OCI-LY7 (cell line): ENCODE measurements around the gene FREY1. TPM values are rescaled to one million over a fixed set of nuclear protein-coding genes. Genes with fewer than 3 reads are reported as not detected.

Experiments
- BruUV-seq: library from RNA; stranded (reverse); fragments of 400-500 nt; replicated peaks from 2 replicates; lab custom pipeline; 2021; lab: Mats Ljungman, UMichigan
- CTCF ChIA-PET: fragments of 300-600 bp; sonication (Branson Sonifier 250); formaldehyde crosslinking; loops from one replicate; lab custom pipeline; 2022; ENCODE audit warnings: antibody characterized with exemption; ENCODE audit not compliant: unreplicated experiment; lab: Charles Lee
- POLR2A ChIA-PET: fragments of 300-600 bp; sonication (Branson Sonifier 250); formaldehyde crosslinking; loops from one replicate; lab custom pipeline; 2022; ENCODE audit warnings: antibody characterized with exemption; lab: Charles Lee
- DNase-seq: peaks from one replicate; pipeline ENCODE4 v3.0.0-alpha.2; 2015; ENCODE audit warnings: low spot score
- H2AFZ ChIP-seq: fragments of 200-600 bp; sonication (generic), shearing (Covaris generic); 2 replicates; pipeline ENCODE4 v1.6.1; 2014; ENCODE audit warnings: mild to moderate bottlenecking, antibody characterized with exemption, low read length, moderate library complexity
- H3K27ac ChIP-seq: fragments of 200-600 bp; sonication (generic); 2 replicates; pipeline ENCODE4 v1.5.1; 2014; ENCODE audit warnings: mixed run types, low read depth, mild to moderate bottlenecking, moderate library complexity, low read length, inconsistent platforms; ENCODE audit not compliant: poor library complexity, severe bottlenecking
- H3K36me3 ChIP-seq: fragments of 200-600 bp; sonication (generic); 2 replicates; pipeline ENCODE4 v1.6.1; 2014; ENCODE audit warnings: mild to moderate bottlenecking, antibody characterized with exemption, low read length, moderate library complexity, mixed read lengths; ENCODE audit not compliant: insufficient read depth
- H3K4me1 ChIP-seq: fragments of 200-600 bp; sonication (generic); 2 replicates; pipeline ENCODE4 v1.5.1; 2014; ENCODE audit warnings: mild to moderate bottlenecking, low read length; ENCODE audit not compliant: insufficient read depth, poor library complexity, severe bottlenecking
- H3K4me2 ChIP-seq: fragments of 200-600 bp; sonication (generic); 2 replicates; pipeline ENCODE4 v1.6.1; 2014; ENCODE audit warnings: mild to moderate bottlenecking, low read length
- H3K4me3 ChIP-seq: fragments of 200-600 bp; sonication (generic); 2 replicates; pipeline ENCODE4 v1.5.1; 2014; ENCODE audit warnings: mild to moderate bottlenecking, low read depth, low read length; ENCODE audit not compliant: poor library complexity, severe bottlenecking
- H3K79me2 ChIP-seq: fragments of 200-600 bp; sonication (generic); 2 replicates; pipeline ENCODE4 v1.6.1; 2016; ENCODE audit warnings: low read depth, mild to moderate bottlenecking, low read length, moderate library complexity, mixed read lengths; ENCODE audit not compliant: insufficient read depth
- H3K9me2 ChIP-seq: fragments of 200-600 bp; sonication (generic); 2 replicates; pipeline ENCODE4 v1.6.1; 2016; ENCODE audit warnings: mild to moderate bottlenecking, low read length, mixed read lengths; ENCODE audit not compliant: insufficient read depth
- H3K9me3 ChIP-seq: fragments of 200-600 bp; sonication (generic); 2 replicates; pipeline ENCODE4 v1.6.1; 2014; ENCODE audit warnings: mild to moderate bottlenecking, mixed run types, low read length, mixed read lengths
- H4K20me1 ChIP-seq: fragments of 200-600 bp; sonication (generic); 2 replicates; pipeline ENCODE4 v1.6.1; 2014; ENCODE audit warnings: mild to moderate bottlenecking, antibody characterized with exemption, low read length, moderate library complexity, mixed read lengths; ENCODE audit not compliant: insufficient read depth
- EZH2phosphoT487 ChIP-seq: fragments of 200-600 bp; sonication (generic); IDR thresholded peaks from 2 replicates; pipeline ENCODE4 v1.6.1; 2018; ENCODE audit warnings: low read depth, borderline replicate concordance, mild to moderate bottlenecking, mixed run types, antibody characterized with exemption, low read length, moderate library complexity, mixed read lengths
- intact Hi-C: fragments of 100-400 bp; cut with micrococcal nuclease; formaldehyde crosslinking; loops from one replicate; pipeline ENCODE4 v1.10.0; 2022; ENCODE audit not compliant: unreplicated experiment
- total RNA-seq, 2 experiments: library from RNA; depleted of rRNA in 1 of 2; stranded (reverse); fragments of >200 nt in 1 of 2; shearing (Covaris generic) in 1 of 2; gene quantifications; 2 replicates each; pipeline ENCODE4 v1.2.3, GENCODE V29; 2014 to 2022
- TF ChIP-seq, protein P1 (sequence below): fragments of 200-600 bp; sonication (generic); conservative IDR thresholded peaks from 2 replicates; pipeline ENCODE4 v1.5.1; 2014; ENCODE audit warnings: mild to moderate bottlenecking, antibody characterized with exemption, low read length, moderate library complexity, mixed read lengths

Gene FREY1
- total RNA-seq, 2 experiments from 2014 or later, result 3.3 to 3.7 TPM

DNA sequence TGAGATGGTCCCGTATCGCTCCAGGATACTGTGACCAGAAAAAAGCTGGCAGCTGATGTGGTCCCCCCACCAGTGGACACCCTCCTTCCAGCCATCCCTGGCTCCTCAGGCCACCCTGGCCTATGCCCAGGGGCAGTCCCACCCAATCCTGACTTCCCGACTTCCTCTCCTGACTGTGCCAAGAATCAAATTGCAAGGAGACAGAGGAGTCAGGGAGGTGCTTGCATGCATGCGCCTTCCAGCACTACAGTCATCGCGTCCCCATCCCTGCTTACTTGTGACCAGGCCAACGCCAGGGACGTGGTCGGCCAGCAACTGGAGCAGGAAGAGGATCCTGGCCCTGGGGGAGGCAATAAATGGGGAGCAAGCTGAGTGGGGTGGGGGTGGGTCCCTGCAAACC lies 3.6 kb upstream of the FREY1 start:
- Histone ChIP-seq H3K79me2 (no peaks in the 10 kb centered on the region), H3K36me3 (peaks cover 57% of the 10 kb centered on the region), H3K4me1 (no peaks in the 10 kb centered on the region), H2AFZ (no peak overlapping the region), H3K9me3 (no peaks in the 10 kb centered on the region), H3K9me2 (no peaks in the 10 kb centered on the region), H3K4me3 (no peak overlapping the region), H3K27ac (no peak overlapping the region), H3K4me2 (no peak overlapping the region), H4K20me1 (no peaks in the 10 kb centered on the region)
- POLR2A ChIA-PET, result no interaction called here
- TF ChIP-seq, protein P1, sequence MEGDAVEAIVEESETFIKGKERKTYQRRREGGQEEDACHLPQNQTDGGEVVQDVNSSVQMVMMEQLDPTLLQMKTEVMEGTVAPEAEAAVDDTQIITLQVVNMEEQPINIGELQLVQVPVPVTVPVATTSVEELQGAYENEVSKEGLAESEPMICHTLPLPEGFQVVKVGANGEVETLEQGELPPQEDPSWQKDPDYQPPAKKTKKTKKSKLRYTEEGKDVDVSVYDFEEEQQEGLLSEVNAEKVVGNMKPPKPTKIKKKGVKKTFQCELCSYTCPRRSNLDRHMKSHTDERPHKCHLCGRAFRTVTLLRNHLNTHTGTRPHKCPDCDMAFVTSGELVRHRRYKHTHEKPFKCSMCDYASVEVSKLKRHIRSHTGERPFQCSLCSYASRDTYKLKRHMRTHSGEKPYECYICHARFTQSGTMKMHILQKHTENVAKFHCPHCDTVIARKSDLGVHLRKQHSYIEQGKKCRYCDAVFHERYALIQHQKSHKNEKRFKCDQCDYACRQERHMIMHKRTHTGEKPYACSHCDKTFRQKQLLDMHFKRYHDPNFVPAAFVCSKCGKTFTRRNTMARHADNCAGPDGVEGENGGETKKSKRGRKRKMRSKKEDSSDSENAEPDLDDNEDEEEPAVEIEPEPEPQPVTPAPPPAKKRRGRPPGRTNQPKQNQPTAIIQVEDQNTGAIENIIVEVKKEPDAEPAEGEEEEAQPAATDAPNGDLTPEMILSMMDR, result no peak
- TF ChIP-seq EZH2phosphoT487, result no peak
- DNase-seq, result no peak
- no TSS peak for BruUV-seq
- CTCF ChIA-PET, result no interaction called here
- intact Hi-C loops, result no loop called here

DNA sequence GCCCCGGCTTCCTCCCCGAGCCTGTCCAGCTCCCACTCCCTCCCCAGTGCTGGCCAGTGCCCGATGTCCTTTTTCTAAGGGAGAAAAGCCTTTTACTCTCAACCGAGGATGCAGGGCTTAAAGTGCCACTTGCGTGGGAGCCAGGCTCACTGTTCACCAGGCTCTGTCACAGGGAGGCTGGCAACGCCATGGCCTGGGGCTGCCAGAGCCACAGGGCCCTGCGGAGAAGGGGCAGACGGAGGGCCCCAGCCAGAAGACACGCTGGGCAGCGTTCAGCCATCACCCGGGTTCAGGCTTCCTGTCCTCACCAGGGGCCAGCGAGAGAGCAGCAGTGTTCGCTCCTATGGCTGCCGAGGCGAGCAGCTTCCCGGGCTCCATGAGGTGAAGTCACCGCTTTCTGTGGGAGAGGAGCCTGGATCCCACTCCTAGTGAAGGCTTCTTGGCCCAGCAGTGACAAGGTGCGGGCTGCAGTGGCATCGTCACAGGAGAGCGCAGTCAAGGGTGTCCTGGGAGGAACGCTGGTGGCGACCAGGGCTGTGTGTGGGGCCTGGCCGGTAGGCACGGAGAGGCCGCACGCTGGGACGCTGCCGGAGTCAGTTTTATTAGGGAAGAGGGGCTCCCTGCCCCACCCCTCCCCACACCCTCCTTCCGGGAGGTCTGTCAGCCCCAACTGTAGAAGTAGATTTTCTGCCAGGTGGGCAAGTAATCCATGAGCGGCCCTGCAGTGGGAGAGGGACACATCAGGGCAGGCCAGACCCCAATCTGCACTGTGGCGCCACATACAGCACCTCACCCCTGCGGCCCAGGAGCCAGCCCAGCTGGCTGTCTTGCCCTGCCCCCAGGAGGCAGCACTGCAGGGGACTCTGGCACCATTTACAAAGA lies 2.8 kb upstream of the FREY1 start:
- Histone ChIP-seq H3K9me3 (no peaks in the 10 kb centered on the region), H3K27ac (no peak overlapping the region), H3K9me2 (no peaks in the 10 kb centered on the region), H3K4me3 (no peak overlapping the region), H2AFZ (no peak overlapping the region), H4K20me1 (no peaks in the 10 kb centered on the region), H3K4me1 (no peaks in the 10 kb centered on the region), H3K79me2 (no peaks in the 10 kb centered on the region), H3K36me3 (peaks cover 52% of the 10 kb centered on the region), H3K4me2 (no peak overlapping the region)
- intact Hi-C loops, result no loop called here
- POLR2A ChIA-PET, result no interaction called here
- TF ChIP-seq, protein P1, result no peak
- TF ChIP-seq EZH2phosphoT487, result no peak
- CTCF ChIA-PET, result no interaction called here
- DNase-seq, result no peak
- BruUV-seq, result no TSS peak

DNA sequence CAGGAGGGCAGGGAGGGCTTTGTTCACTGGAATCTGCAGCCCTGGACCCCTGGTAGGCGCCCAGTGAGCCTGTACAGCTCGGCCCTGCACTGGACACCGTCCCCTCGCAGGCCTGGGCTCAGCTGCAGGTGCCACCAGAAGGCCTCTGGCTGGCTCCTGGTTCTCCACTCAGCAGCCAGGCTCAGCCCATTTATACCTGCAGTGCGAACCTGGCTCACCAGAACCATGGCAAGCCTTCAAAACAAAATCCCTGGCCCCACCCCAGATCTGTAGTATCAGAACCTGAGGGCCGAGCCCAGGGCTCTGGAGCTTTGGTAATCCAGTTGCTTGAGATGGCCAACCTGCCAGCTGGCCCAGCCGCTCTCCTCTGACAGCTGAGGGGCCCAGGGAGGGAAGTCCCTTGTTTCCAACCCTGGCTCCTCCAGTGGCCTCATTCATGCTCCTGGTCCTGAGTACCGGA lies 870 bp upstream of the FREY1 start:
- Histone ChIP-seq H3K4me1 (no peaks in the 10 kb centered on the region), H4K20me1 (no peaks in the 10 kb centered on the region), H3K4me3 (no peak overlapping the region), H3K9me3 (no peaks in the 10 kb centered on the region), H3K36me3 (peaks cover 33% of the 10 kb centered on the region), H3K27ac (no peak overlapping the region), H3K79me2 (no peaks in the 10 kb centered on the region), H3K4me2 (no peak overlapping the region), H3K9me2 (no peaks in the 10 kb centered on the region), H2AFZ (no peak overlapping the region)
- DNase-seq, result no peak
- TF ChIP-seq EZH2phosphoT487, result no peak
- TF ChIP-seq, protein P1, result no peak
- ChIA-PET CTCF (no interaction called here), POLR2A (no interaction called here)
- no TSS peak for BruUV-seq
- intact Hi-C loops, result no loop called here
